Measurements from ENCODE around the gene C10orf105. TPM values are rescaled to one million over a fixed set of nuclear protein-coding genes. Genes with fewer than 3 reads are reported as not detected.

The C10orf105 gene
- total RNA-seq, 1 donor from 2014 or later, result 0.15 TPM

GRCh38 chr10:71687480-71687879 is 32.1 kb downstream of the C10orf105 start:
- TF ChIP-seq CTCF (IDR thresholded peaks at IDR 0.05; ENCODE audit: unreplicated experiment), result no peak
- peaks cover 19% of the 10 kb centered on the region for H3K4me1 Mint-ChIP-seq (ENCODE audit: unreplicated experiment)
- peaks cover 7% of the 10 kb centered on the region for H3K27me3 Mint-ChIP-seq (ENCODE audit: unreplicated experiment)
- H3K9me3 Mint-ChIP-seq (ENCODE audit: unreplicated experiment), result peaks cover 4% of the 10 kb centered on the region
- H3K4me3 Mint-ChIP-seq (ENCODE audit: unreplicated experiment), result no peak overlapping the region
- H3K27ac Mint-ChIP-seq (ENCODE audit: unreplicated experiment), result no peak overlapping the region
- DNase-seq (ENCODE audit: low spot score), result no peak
- peaks cover 4% of the 10 kb centered on the region for H3K36me3 Mint-ChIP-seq (ENCODE audit: low read depth, unreplicated experiment)

- no peak overlapping the region for H3K4me3 Mint-ChIP-seq (ENCODE audit: unreplicated experiment)
- no peak for DNase-seq (ENCODE audit: low spot score)
- peaks cover 4% of the 10 kb centered on the region for H3K36me3 Mint-ChIP-seq (ENCODE audit: low read depth, unreplicated experiment)
- TF ChIP-seq CTCF (IDR thresholded peaks at IDR 0.05; ENCODE audit: unreplicated experiment), result no peak
- peaks cover 7% of the 10 kb centered on the region for H3K27me3 Mint-ChIP-seq (ENCODE audit: unreplicated experiment)
- H3K9me3 Mint-ChIP-seq (ENCODE audit: unreplicated experiment), result peaks cover 4% of the 10 kb centered on the region
- no peak overlapping the region for H3K27ac Mint-ChIP-seq (ENCODE audit: unreplicated experiment)
- H3K4me1 Mint-ChIP-seq (ENCODE audit: unreplicated experiment), result peaks cover 20% of the 10 kb centered on the region
These were observed 32.5 kb downstream of the C10orf105 start for GRCh38 chr10:71687077-71687476.

- peaks cover 9% of the 10 kb centered on the region for H3K27me3 Mint-ChIP-seq (ENCODE audit: unreplicated experiment)
- H3K27ac Mint-ChIP-seq (ENCODE audit: unreplicated experiment), result no peak overlapping the region
- no peak overlapping the region for H3K4me3 Mint-ChIP-seq (ENCODE audit: unreplicated experiment)
These were observed 33.9 kb downstream of the C10orf105 start for GRCh38 chr10:71685554-71686232.

GRCh38 chr10:71684356-71685173 is 35.0 kb downstream of the C10orf105 start:
- no peak for DNase-seq (ENCODE audit: low spot score)
- no peak overlapping the region for H3K27ac Mint-ChIP-seq (ENCODE audit: unreplicated experiment)
- peaks cover 9% of the 10 kb centered on the region for H3K27me3 Mint-ChIP-seq (ENCODE audit: unreplicated experiment)
- H3K36me3 Mint-ChIP-seq (ENCODE audit: low read depth, unreplicated experiment), result peaks cover 4% of the 10 kb centered on the region
- peaks cover 4% of the 10 kb centered on the region for H3K9me3 Mint-ChIP-seq (ENCODE audit: unreplicated experiment)
- no peak overlapping the region for H3K4me3 Mint-ChIP-seq (ENCODE audit: unreplicated experiment)
- no peak for TF ChIP-seq CTCF (IDR thresholded peaks at IDR 0.05; ENCODE audit: unreplicated experiment)
- peaks cover 23% of the 10 kb centered on the region for H3K4me1 Mint-ChIP-seq (ENCODE audit: unreplicated experiment)

More at GRCh38 chr10:71685554-71686232, 33.9 kb downstream of the C10orf105 start:
- peaks cover 4% of the 10 kb centered on the region for H3K9me3 Mint-ChIP-seq (ENCODE audit: unreplicated experiment)
- peaks cover 4% of the 10 kb centered on the region for H3K36me3 Mint-ChIP-seq (ENCODE audit: low read depth, unreplicated experiment)
- no peak for TF ChIP-seq CTCF (IDR thresholded peaks at IDR 0.05; ENCODE audit: unreplicated experiment)
- DNase-seq (ENCODE audit: low spot score), result no peak
- H3K4me1 Mint-ChIP-seq (ENCODE audit: unreplicated experiment), result peaks cover 20% of the 10 kb centered on the region

- Mint-ChIP-seq H3K36me3 (ENCODE audit: low read depth, unreplicated experiment) (peaks cover 4% of the 10 kb centered on the region), H3K4me1 (ENCODE audit: unreplicated experiment) (peaks cover 25% of the 10 kb centered on the region), H3K9me3 (ENCODE audit: unreplicated experiment) (peaks cover 4% of the 10 kb centered on the region), H3K27ac (ENCODE audit: unreplicated experiment) (no peak overlapping the region), H3K4me3 (ENCODE audit: unreplicated experiment) (no peak overlapping the region), H3K27me3 (ENCODE audit: unreplicated experiment) (peaks cover 9% of the 10 kb centered on the region)
- no peak for TF ChIP-seq CTCF (IDR thresholded peaks at IDR 0.05; ENCODE audit: unreplicated experiment)
- DNase-seq (ENCODE audit: low spot score), result no peak
These were observed 36.3 kb downstream of the C10orf105 start for GRCh38 chr10:71683301-71683700.
